ENCODE measurements around the gene AGMO. TPM values are rescaled to one million over a fixed set of nuclear protein-coding genes. Genes with fewer than 3 reads are reported as not detected.

Gene AGMO
- total and polyA plus RNA-seq, 9 donors: 0.20 to 1.8 (median 0.25) TPM

Other genes starting within 250 kb of the AGMO start
- gene MEOX2, start 124.7 kb upstream of the AGMO start, total RNA-seq: 58.7 TPM
- 100 to 1,000 TPM in 2 of 8 donors, 10 to 100 TPM in 6; 42.8 to 125 (median 68.8) TPM for gene MEOX2, start 124.7 kb upstream of the AGMO start, polyA plus RNA-seq (ENCODE audit: insufficient read depth in 1 of 8, insufficient read length in 8 of 8, low replicate concordance in 1 of 8)